Cardiac muscle cell (in vitro differentiated cells and primary cell): ENCODE data around the gene LEAP2. TPM values are rescaled to one million over a fixed set of nuclear protein-coding genes. Genes with fewer than 3 reads are reported as not detected.

Source experiments
- DNase-seq, 2 donors: peaks; one replicate each; pipeline versions ENCODE4 v3.0.0 to v3.0.0-alpha.2; 2010 to 2017; ENCODE audit warnings: low read depth in 1 of 2, low spot score in 1 of 2
- H3K27ac ChIP-seq: fragments of 200-600 bp; sonication (generic); 2 replicates; pipeline ENCODE4 v1.5.1; 2016
- H3K27me3 ChIP-seq: fragments of 200-600 bp; sonication (generic); 2 replicates; pipeline ENCODE4 v1.6.0; 2016; ENCODE audit warnings: control low read depth
- H3K36me3 ChIP-seq: fragments of 200-600 bp; sonication (generic); 2 replicates; pipeline ENCODE4 v1.5.1; 2016; ENCODE audit warnings: control low read depth
- H3K4me1 ChIP-seq: fragments of 200-600 bp; sonication (generic); 2 replicates; pipeline ENCODE4 v1.8.1; 2017; ENCODE audit warnings: low read depth, mild to moderate bottlenecking, mixed run types
- H3K4me3 ChIP-seq: fragments of 200-600 bp; sonication (generic); 2 replicates; pipeline ENCODE4 v1.5.1; 2016; ENCODE audit warnings: mild to moderate bottlenecking
- H3K9me3 ChIP-seq: fragments of 200-600 bp; sonication (generic); 2 replicates; pipeline ENCODE4 v1.5.1; 2017; ENCODE audit warnings: low read depth, mild to moderate bottlenecking, control low read depth
- polyA plus RNA-seq: library from polyadenylated mRNA; unstranded; fragments of >200 nt; fragmentation: Nextera tagmentation; extraction: Ambion mirVana; gene quantifications from 2 replicates; pipeline ENCODE4 v1.2.1, GENCODE V29; 2016
- total RNA-seq: library from RNA; depleted of rRNA; stranded (reverse); fragments of >200 nt; gene quantifications from 2 replicates; pipeline ENCODE4 v1.2.3, GENCODE V29; 2016
- TF ChIP-seq, protein P1 (sequence below): IDR thresholded peaks from 2 replicates; pipeline ENCODE4 v1.5.1; 2012; ENCODE audit warnings: low read depth, mild to moderate bottlenecking, low read length

LEAP2 gene
- total and polyA plus RNA-seq, 2 experiments from 2014 or later = 1.5 to 3.1 TPM

GRCh38 chr5:132856011-132856410 is 17.5 kb upstream of the LEAP2 start:
- Histone ChIP-seq H3K27ac (no peak overlapping the region), H3K9me3 (no peaks in the 10 kb centered on the region)
- no peak for DNase-seq

DNA sequence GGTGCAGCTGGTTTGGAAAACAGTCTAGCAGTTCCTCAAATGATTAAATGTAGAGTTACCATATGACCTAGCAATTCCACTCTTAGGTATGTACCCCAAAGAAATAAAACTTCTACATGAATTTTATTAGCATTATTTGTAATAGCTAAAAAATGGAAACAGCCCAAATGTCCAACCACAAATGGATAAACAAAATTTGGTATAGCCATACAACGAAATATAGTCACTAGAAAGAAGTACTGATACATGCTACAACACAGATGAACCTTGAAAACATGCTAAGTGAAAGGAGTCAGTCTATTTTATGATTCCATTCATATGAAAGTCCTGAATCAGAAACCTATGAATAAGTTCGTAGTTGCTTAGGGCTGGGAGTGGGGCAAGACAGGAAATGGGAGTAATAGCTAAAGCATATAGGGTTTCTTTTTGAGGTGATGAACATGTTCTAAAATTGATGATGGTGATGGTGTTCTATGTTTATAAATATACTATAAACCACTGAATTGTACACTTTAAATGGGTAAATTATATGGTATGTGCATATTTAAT is 13.5 kb upstream of the LEAP2 start:
- Histone ChIP-seq H3K4me1 (peaks cover 9% of the 10 kb centered on the region), H3K36me3 (no peaks in the 10 kb centered on the region), H3K9me3 (no peaks in the 10 kb centered on the region), H3K4me3 (no peak overlapping the region), H3K27me3 (peaks cover 8% of the 10 kb centered on the region), H3K27ac (no peak overlapping the region)
- TF ChIP-seq, protein P1, sequence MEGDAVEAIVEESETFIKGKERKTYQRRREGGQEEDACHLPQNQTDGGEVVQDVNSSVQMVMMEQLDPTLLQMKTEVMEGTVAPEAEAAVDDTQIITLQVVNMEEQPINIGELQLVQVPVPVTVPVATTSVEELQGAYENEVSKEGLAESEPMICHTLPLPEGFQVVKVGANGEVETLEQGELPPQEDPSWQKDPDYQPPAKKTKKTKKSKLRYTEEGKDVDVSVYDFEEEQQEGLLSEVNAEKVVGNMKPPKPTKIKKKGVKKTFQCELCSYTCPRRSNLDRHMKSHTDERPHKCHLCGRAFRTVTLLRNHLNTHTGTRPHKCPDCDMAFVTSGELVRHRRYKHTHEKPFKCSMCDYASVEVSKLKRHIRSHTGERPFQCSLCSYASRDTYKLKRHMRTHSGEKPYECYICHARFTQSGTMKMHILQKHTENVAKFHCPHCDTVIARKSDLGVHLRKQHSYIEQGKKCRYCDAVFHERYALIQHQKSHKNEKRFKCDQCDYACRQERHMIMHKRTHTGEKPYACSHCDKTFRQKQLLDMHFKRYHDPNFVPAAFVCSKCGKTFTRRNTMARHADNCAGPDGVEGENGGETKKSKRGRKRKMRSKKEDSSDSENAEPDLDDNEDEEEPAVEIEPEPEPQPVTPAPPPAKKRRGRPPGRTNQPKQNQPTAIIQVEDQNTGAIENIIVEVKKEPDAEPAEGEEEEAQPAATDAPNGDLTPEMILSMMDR = no peak
- no peak for DNase-seq

More at GRCh38 chr5:132856011-132856410, 17.5 kb upstream of the LEAP2 start:
- no peaks in the 10 kb centered on the region for H3K36me3 ChIP-seq
- peaks cover 5% of the 10 kb centered on the region for H3K4me1 ChIP-seq
- TF ChIP-seq, protein P1 = no peak
- H3K27me3 ChIP-seq = peaks cover 8% of the 10 kb centered on the region
- no peak overlapping the region for H3K4me3 ChIP-seq

- peaks cover 12% of the 10 kb centered on the region for H3K4me1 ChIP-seq
- TF ChIP-seq, protein P1 = no peak
- no peak overlapping the region for H3K4me3 ChIP-seq
- peaks cover 8% of the 10 kb centered on the region for H3K27me3 ChIP-seq
- H3K36me3 ChIP-seq = no peaks in the 10 kb centered on the region
- no peak overlapping the region for H3K27ac ChIP-seq
- no peak for DNase-seq
- H3K9me3 ChIP-seq = no peaks in the 10 kb centered on the region
These were observed 12.7 kb upstream of the LEAP2 start for GRCh38 chr5:132860742-132861141.

GRCh38 chr5:132865668-132866341 is 7.7 kb upstream of the LEAP2 start:
- H3K4me1 ChIP-seq = peaks cover 18% of the 10 kb centered on the region
- H3K4me3 ChIP-seq = peak overlapping the region; percentile 49
- H3K27me3 ChIP-seq = no peaks in the 10 kb centered on the region
- TF ChIP-seq, protein P1 = no peak
- peaks cover 10% of the 10 kb centered on the region for H3K36me3 ChIP-seq
- H3K27ac ChIP-seq = peak overlapping the region; percentile 94
- no peaks in the 10 kb centered on the region for H3K9me3 ChIP-seq
- no peak for DNase-seq

DNA sequence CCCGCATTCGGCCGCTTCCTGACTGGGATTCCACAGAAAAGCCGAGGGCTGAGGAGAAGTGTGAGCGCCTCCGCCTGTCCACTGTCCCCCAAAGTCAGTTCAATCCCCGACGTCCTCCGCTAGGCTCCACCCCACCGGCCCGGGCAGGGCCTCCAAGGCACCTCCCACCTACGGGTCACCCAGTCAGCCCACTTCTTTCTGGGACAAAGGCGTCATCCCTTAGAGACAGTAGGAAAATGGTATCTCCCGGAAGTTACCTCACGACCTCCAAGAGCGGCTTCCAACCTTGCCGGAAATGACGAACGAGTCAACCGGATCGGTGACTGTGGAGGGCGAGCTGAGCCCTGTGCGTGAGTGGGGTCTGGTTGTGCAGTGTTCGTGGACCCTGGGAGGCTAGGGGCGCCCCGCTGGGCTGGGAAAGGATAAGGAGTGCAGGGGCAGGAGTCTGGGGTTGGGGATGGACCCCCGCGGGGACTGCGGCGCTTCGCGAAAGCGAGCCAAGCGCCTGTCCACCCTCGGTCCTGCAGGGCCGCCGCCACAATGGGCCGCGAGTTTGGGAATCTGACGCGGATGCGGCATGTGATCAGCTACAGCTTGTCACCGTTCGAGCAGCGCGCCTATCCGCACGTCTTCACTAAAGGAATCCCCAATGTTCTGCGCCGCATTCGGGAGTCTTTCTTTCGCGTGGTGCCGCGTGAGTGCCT is 7.0 kb upstream of the LEAP2 start, which contains the start of the genes GDF9 and UQCRQ:
Gene GDF9, minus strand, starts transcription at position 128 of the 704 bp plus-strand sequence. CDS start 1,936 bp downstream, outside the sequence.
Gene UQCRQ, plus strand, starts transcription at position 301 of the 704 bp plus-strand sequence. Its CDS starts 240 bp downstream, at position 541.
- peak within 1 kb of the TSS; percentile 49 for H3K4me3 ChIP-seq
- DNase-seq = peak; percentile 99 to 100
- H3K27ac ChIP-seq = peak within 1 kb of the TSS; percentile 94
- H3K27me3 ChIP-seq = no peaks in the 10 kb centered on the region
- H3K4me1 ChIP-seq = peaks cover 18% of the 10 kb centered on the region
- H3K36me3 ChIP-seq = peaks cover 10% of the 10 kb centered on the region
- TF ChIP-seq, protein P1 = peak; percentile 45
- H3K9me3 ChIP-seq = no peaks in the 10 kb centered on the region
